GM18526 (cell line): ENCODE measurements around the gene MAP4K5.

Experiments
- POLR2A ChIP-seq: IDR thresholded peaks from 3 replicates; pipeline ENCODE4 v1.6.1; 2011; ENCODE audit not compliant: insufficient read length; ENCODE audit errors: extremely low read depth

MAP4K5 gene

GRCh38 chr14:50375760-50376159 is 156.6 kb downstream of the MAP4K5 start:
- no peak for TF ChIP-seq POLR2A

- no peak for TF ChIP-seq POLR2A
Measured at GRCh38 chr14:50373959-50374358, 158.4 kb downstream of the MAP4K5 start.

- TF ChIP-seq POLR2A = no peak
Measured at GRCh38 chr14:50371546-50371945, 160.8 kb downstream of the MAP4K5 start.
